GM12878 (cell line): Measurements from ENCODE around the gene NSUN7. TPM values are rescaled to one million over a fixed set of nuclear protein-coding genes. Genes with fewer than 3 reads are reported as not detected.
A peak's percentile ranks its signal among the peaks of the same experiment; 100 is the strongest.

Source experiments
- ATAC-seq: fragments of 200-7000 bp; cut with Tn5 transposase; 3 replicates; pipeline ENCODE4 v1.9.1; 2020; ENCODE audit warnings: mild to moderate bottlenecking, moderate library complexity
- BruUV-seq: library from RNA; stranded (reverse); fragments of 400-500 nt; replicated peaks from 2 replicates; lab custom pipeline; 2021; lab: Mats Ljungman, UMichigan
- CTCF ChIA-PET: fragments of 300-600 bp; sonication (Branson Sonifier 250); formaldehyde crosslinking; extraction: SDS; loops from one replicate; lab custom pipeline; 2021; ENCODE audit warnings: inconsistent platforms; lab: Yijun Ruan, JAX
- POLR2A ChIA-PET: fragments of 350-600 bp; formaldehyde crosslinking; extraction: SDS; loops from one replicate; lab custom pipeline; 2021; ENCODE audit warnings: inconsistent platforms; lab: Charles Lee
- RAD21 ChIA-PET: fragments of 300-600 bp; sonication (Branson Sonifier 250); formaldehyde crosslinking; loops from one replicate; lab custom pipeline; 2023; ENCODE audit warnings: antibody characterized with exemption; ENCODE audit not compliant: unreplicated experiment; lab: Charles Lee
- SMC1A ChIA-PET: fragments of 300-600 bp; sonication (Branson Sonifier 250); formaldehyde crosslinking; loops from one replicate; lab custom pipeline; 2023; ENCODE audit not compliant: unreplicated experiment, uncharacterized antibody; lab: Charles Lee
- DNase-seq: peaks from one replicate; pipeline ENCODE4 v3.0.0-alpha.2; 2011; ENCODE audit warnings: low read depth, low spot score
- FAIRE-seq: peaks from 3 replicates; lab custom pipeline; 2011; peaks lifted over from hg19 to GRCh38; lab: Jason Lieb, UNC
- H2AFZ ChIP-seq: 2 replicates; pipeline ENCODE4 v1.6.0; 2011; ENCODE audit warnings: low read depth, low read length, control low read depth; ENCODE audit not compliant: control insufficient read depth
- H3K27ac ChIP-seq: 2 replicates; pipeline ENCODE4 v1.5.1; 2011; ENCODE audit warnings: control low read depth; ENCODE audit not compliant: control insufficient read depth, insufficient read depth
- H3K27me3 ChIP-seq, 2 experiments: replicated peaks in 1 of 2; 2 replicates each; pipeline versions ENCODE4 v1.6.0 to v1.6.1; 2011; ENCODE audit warnings: low read length in 1 of 2; ENCODE audit not compliant: control insufficient read depth in 2 of 2, insufficient read depth in 2 of 2
- H3K36me3 ChIP-seq, 2 experiments: 2 replicates each; pipeline ENCODE4 v1.5.1; 2011; ENCODE audit warnings: low read length in 1 of 2; ENCODE audit not compliant: control insufficient read depth in 2 of 2, insufficient read depth in 2 of 2
- H3K4me1 ChIP-seq: 2 replicates; pipeline ENCODE4 v1.6.1; 2011; ENCODE audit warnings: mild to moderate bottlenecking, low read length, moderate library complexity, mixed read lengths; ENCODE audit not compliant: control insufficient read depth, insufficient read depth
- H3K4me2 ChIP-seq: 2 replicates; pipeline ENCODE4 v1.6.0; 2011; ENCODE audit warnings: control low read depth; ENCODE audit not compliant: control insufficient read depth, insufficient read depth
- H3K4me3 ChIP-seq: fragments of 200-600 bp; sonication (generic); 2 replicates; pipeline ENCODE4 v1.5.1; 2016
- H3K79me2 ChIP-seq: 2 replicates; pipeline ENCODE4 v1.6.0; 2011; ENCODE audit warnings: low read length; ENCODE audit not compliant: control insufficient read depth, insufficient read depth
- H3K9ac ChIP-seq: 2 replicates; pipeline ENCODE4 v1.8.0; 2011; ENCODE audit warnings: low read length, control low read depth, mixed read lengths; ENCODE audit not compliant: control insufficient read depth, insufficient read depth
- H3K9me3 ChIP-seq: replicated peaks from 3 replicates; pipeline ENCODE4 v1.5.1; 2011; ENCODE audit warnings: mild to moderate bottlenecking, low read length; ENCODE audit not compliant: control insufficient read depth, insufficient read depth
- H4K20me1 ChIP-seq: 2 replicates; pipeline ENCODE4 v1.6.0; 2011; ENCODE audit not compliant: control insufficient read depth, insufficient read depth
- BCL11A ChIP-seq: IDR thresholded peaks from 2 replicates; pipeline ENCODE4 v1.6.1; 2011; ENCODE audit warnings: low read depth, low read length
- WGBS: methylation state at CpG from one replicate; pipeline ENCODE4 v1.1.6; 2016; ENCODE audit warnings: low lambda C conversion rate; ENCODE audit not compliant: insufficient replicate concordance, insufficient coverage; ENCODE audit errors: missing lambda C conversion rate; 5-methylcytosine and 5-hydroxymethylcytosine counted together
- in situ Hi-C: fragments of 300-500 bp; cut with MboI; formaldehyde crosslinking; loops from 9 replicates; pipeline ENCODE4 v1.14.3; 2018; ENCODE audit warnings: mixed read lengths
- intact Hi-C: fragments of 100-400 bp; cut with micrococcal nuclease; formaldehyde crosslinking; loops from one replicate; pipeline ENCODE4 v1.14.2; 2022; ENCODE audit not compliant: unreplicated experiment
- polyA plus RNA-seq, 11 experiments: library from polyadenylated mRNA; depleted of rRNA in 4 of 11; unstranded in 6 of 11; stranded (reverse) in 5 of 11; fragments of >200 nt; fragmentation: Nextera tagmentation in 4 of 11; fragmentation: Illumina TruSeq in 1 of 11; extraction: Ambion mirVana in 4 of 11; extraction: Trizol in 1 of 11; gene quantifications; 1 replicate in 1 of 11; 2 replicates in 10 of 11; pipeline versions ENCODE4 v1.2.1 to v1.2.3, GENCODE V29; 2011 to 2016; ENCODE audit warnings: inconsistent platforms in 2 of 11, missing spikeins in 2 of 11, low read depth in 1 of 11
- total RNA-seq, 4 experiments: library from RNA; depleted of rRNA in 3 of 4; stranded (reverse); fragments of >200 nt in 3 of 4; fragmentation: Illumina TruSeq in 1 of 4; extraction: Trizol in 1 of 4; gene quantifications; 2 replicates each; pipeline versions ENCODE4 v1.2.1 to v1.2.3, GENCODE V29; 2013 to 2021
- TF ChIP-seq, protein P1 (sequence below), 3 experiments: IDR thresholded peaks in 2 of 3; conservative IDR thresholded peaks in 1 of 3; 2 replicates each; pipeline ENCODE4 v1.5.1; 2011; ENCODE audit warnings: low read depth in 3 of 3, low read length in 3 of 3, mild to moderate bottlenecking in 3 of 3, control low read depth in 2 of 3, moderate library complexity in 2 of 3, inconsistent platforms in 1 of 3, mixed read lengths in 1 of 3; ENCODE audit not compliant: control insufficient read depth in 2 of 3, insufficient read depth in 1 of 3; ENCODE audit errors: extremely low read depth in 1 of 3

The NSUN7 gene
- total and polyA plus RNA-seq, 10 of the 15 experiments (the other 5 are each of a cell fraction or from before 2014, with no cell fraction given), result 0.02 to 0.21 (median 0.15) TPM; not detected in 3

DNA sequence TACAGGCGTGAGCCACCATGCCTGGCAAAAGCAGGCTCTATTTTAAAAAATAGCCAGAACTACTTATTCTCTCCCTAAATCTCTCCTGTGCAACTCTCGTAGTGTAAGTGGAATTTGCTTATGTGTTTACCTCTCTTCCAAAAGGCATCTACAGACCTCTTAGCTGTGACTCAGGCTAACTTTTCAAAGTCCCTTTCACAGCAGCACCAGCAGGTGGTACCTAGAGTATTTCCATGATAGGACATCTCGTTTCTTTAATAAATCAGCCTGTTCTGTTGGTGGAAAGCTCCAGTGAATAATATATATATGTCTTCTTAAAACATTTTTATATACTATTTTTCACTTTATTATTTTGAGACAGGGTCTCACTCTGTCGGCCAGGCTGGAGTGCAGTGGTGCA is 89.0 kb downstream of the NSUN7 start:
- no peak for ATAC-seq
- no peak for FAIRE-seq
- ChIA-PET CTCF (interaction anchor here (0.6 to 11.5 kb wide), 4 partner anchors 13 to 103 kb away, joined by 3 to 224 read pairs (median 6); no protein-coding TSS in a partner anchor), RAD21 (interaction anchor here (0.6 to 0.8 kb wide), 2 partner anchors 10 to 78 kb away, joined by 3 read pairs; no protein-coding TSS in a partner anchor), POLR2A (no interaction called here), SMC1A (interaction anchor here (1.5 to 9.4 kb wide), 2 partner anchors 35 to 103 kb away, joined by 3 to 133 read pairs; no protein-coding TSS in a partner anchor)
- 89% methylated on average over 4 of the region's 4 CpGs for WGBS
- intact Hi-C loops, result no loop called here
- H3K27ac ChIP-seq, result no peak overlapping the region
- no peaks in the 10 kb centered on the region for H3K27me3 ChIP-seq
- H3K79me2 ChIP-seq, result no peaks in the 10 kb centered on the region
- H3K36me3 ChIP-seq, result no peaks in the 10 kb centered on the region; a peak in 1 of 4 replicates
- no peak overlapping the region for H3K4me2 ChIP-seq
- no peak overlapping the region for H2AFZ ChIP-seq
- TF ChIP-seq, protein P1, sequence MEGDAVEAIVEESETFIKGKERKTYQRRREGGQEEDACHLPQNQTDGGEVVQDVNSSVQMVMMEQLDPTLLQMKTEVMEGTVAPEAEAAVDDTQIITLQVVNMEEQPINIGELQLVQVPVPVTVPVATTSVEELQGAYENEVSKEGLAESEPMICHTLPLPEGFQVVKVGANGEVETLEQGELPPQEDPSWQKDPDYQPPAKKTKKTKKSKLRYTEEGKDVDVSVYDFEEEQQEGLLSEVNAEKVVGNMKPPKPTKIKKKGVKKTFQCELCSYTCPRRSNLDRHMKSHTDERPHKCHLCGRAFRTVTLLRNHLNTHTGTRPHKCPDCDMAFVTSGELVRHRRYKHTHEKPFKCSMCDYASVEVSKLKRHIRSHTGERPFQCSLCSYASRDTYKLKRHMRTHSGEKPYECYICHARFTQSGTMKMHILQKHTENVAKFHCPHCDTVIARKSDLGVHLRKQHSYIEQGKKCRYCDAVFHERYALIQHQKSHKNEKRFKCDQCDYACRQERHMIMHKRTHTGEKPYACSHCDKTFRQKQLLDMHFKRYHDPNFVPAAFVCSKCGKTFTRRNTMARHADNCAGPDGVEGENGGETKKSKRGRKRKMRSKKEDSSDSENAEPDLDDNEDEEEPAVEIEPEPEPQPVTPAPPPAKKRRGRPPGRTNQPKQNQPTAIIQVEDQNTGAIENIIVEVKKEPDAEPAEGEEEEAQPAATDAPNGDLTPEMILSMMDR (IDR thresholded peaks at IDR 0.05 in 2 of 3, conservative IDR thresholded peaks at IDR 0.05 in 1 of 3; ENCODE audit: control insufficient read depth in 2 of 3, extremely low read depth in 1 of 3, insufficient read depth in 1 of 3, low read depth in 3 of 3, low read length in 3 of 3), result peak in 1 of 3 experiments; percentile 15; a peak in 2 of 6 replicates
- TF ChIP-seq BCL11A, result no peak
- peaks cover 15% of the 10 kb centered on the region for H3K4me1 ChIP-seq
- H3K9me3 ChIP-seq, result no peaks in the 10 kb centered on the region
- H3K9ac ChIP-seq, result no peak overlapping the region
- no peak for DNase-seq
- no peak overlapping the region for H3K4me3 ChIP-seq
- BruUV-seq, result no TSS peak
- in situ Hi-C loops, result no loop called here
- H4K20me1 ChIP-seq, result no peaks in the 10 kb centered on the region
